SK-N-SH (cell line): ENCODE results near the gene HTR3E. TPM values are rescaled to one million over a fixed set of nuclear protein-coding genes. Genes with fewer than 3 reads are reported as not detected.
"Not testable (repeated sequence)": the region's sequence is repeated elsewhere in the genome, so short reads cannot be mapped to it uniquely, and the experiment has no call there.

ENCODE experiments used
- CTCF ChIA-PET: fragments of 300-600, 350-600 bp; formaldehyde crosslinking; extraction: SDS; loops from one replicate; lab custom pipeline; 2021; lab: Yijun Ruan, JAX
- POLR2A ChIA-PET: fragments of 350-600 bp; sonication (Branson Sonifier 250); formaldehyde crosslinking; extraction: SDS; loops from one replicate; lab custom pipeline; 2020; ENCODE audit warnings: antibody characterized with exemption, inconsistent platforms; lab: Yijun Ruan, JAX
- DNase-seq: peaks from one replicate; pipeline ENCODE4 v3.0.0; 2012
- H2AFZ ChIP-seq: fragments of 200-600 bp; sonication (generic); 2 replicates; pipeline ENCODE4 v1.8.1; 2016; ENCODE audit warnings: antibody characterized with exemption, mild to moderate bottlenecking, low read depth
- H3F3A ChIP-seq: fragments of 200-600 bp; sonication (generic); replicated peaks from 2 replicates; pipeline ENCODE3; 2016; ENCODE audit warnings: antibody characterized with exemption, mild to moderate bottlenecking; ENCODE audit not compliant: insufficient read depth
- H3K27ac ChIP-seq, 2 experiments: fragments of 200-500 bp in 1 of 2; fragments of 200-600 bp in 1 of 2; sonication (Bioruptor generic) in 1 of 2; sonication (generic), shearing (Covaris generic) in 1 of 2; 2 replicates each; pipeline versions ENCODE4 v1.5.1 to v1.6.1; 2014 to 2016; ENCODE audit warnings: low read depth in 2 of 2, inconsistent platforms in 1 of 2, low read length in 1 of 2, mild to moderate bottlenecking in 1 of 2, mixed read lengths in 1 of 2
- H3K27me3 ChIP-seq: fragments of 200-600 bp; sonication (generic), shearing (Covaris generic); 2 replicates; pipeline ENCODE4 v1.6.1; 2016; ENCODE audit warnings: mixed run types; ENCODE audit not compliant: insufficient read depth
- H3K36me3 ChIP-seq, 2 experiments: fragments of 200-500 bp in 1 of 2; fragments of 200-600 bp in 1 of 2; sonication (Bioruptor generic) in 1 of 2; sonication (generic) in 1 of 2; replicated peaks in 1 of 2; 2 replicates each; pipeline versions ENCODE3 to v1.5.1; 2014 to 2016; ENCODE audit warnings: low read length in 1 of 2, mild to moderate bottlenecking in 1 of 2; ENCODE audit not compliant: insufficient read depth in 2 of 2, control insufficient read depth in 1 of 2
- H3K4me1 ChIP-seq, 2 experiments: fragments of 200-500 bp in 1 of 2; fragments of 200-600 bp in 1 of 2; sonication (Bioruptor generic) in 1 of 2; sonication (generic), shearing (Covaris generic) in 1 of 2; 2 replicates each; pipeline versions ENCODE4 v1.5.1 to v1.6.1; 2014 to 2016; ENCODE audit warnings: low read depth in 1 of 2, low read length in 1 of 2, mixed run types in 1 of 2; ENCODE audit not compliant: insufficient read depth in 2 of 2, control insufficient read depth in 1 of 2
- H3K4me2 ChIP-seq: fragments of 200-600 bp; sonication (generic), shearing (Covaris generic); 2 replicates; pipeline ENCODE4 v1.6.1; 2017; ENCODE audit warnings: mixed run types
- H3K4me3 ChIP-seq, 2 experiments: fragments of 200-500 bp in 1 of 2; fragments of 200-600 bp in 1 of 2; sonication (Bioruptor generic) in 1 of 2; sonication (generic), shearing (Covaris generic) in 1 of 2; 2 replicates each; pipeline versions ENCODE4 v1.5.1 to v1.8.1; 2014 to 2016; ENCODE audit warnings: low read depth in 2 of 2, inconsistent platforms in 1 of 2, low read length in 1 of 2, mild to moderate bottlenecking in 1 of 2, mixed read lengths in 1 of 2, moderate library complexity in 1 of 2
- H3K79me2 ChIP-seq: fragments of 200-600 bp; sonication (generic); 2 replicates; pipeline ENCODE4 v1.8.1; 2017; ENCODE audit warnings: mild to moderate bottlenecking; ENCODE audit not compliant: insufficient read depth
- H3K9ac ChIP-seq: fragments of 200-600 bp; sonication (generic); 2 replicates; pipeline ENCODE4 v1.6.1; 2017; ENCODE audit warnings: mixed run types
- H3K9me2 ChIP-seq: fragments of 200-600 bp; sonication (generic); 2 replicates; pipeline ENCODE4 v1.6.1; 2017; ENCODE audit warnings: mixed run types
- H3K9me3 ChIP-seq: fragments of 200-600 bp; sonication (generic); 2 replicates; pipeline ENCODE4 v1.6.1; 2017; ENCODE audit warnings: mixed run types, mild to moderate bottlenecking, moderate library complexity
- H4K20me1 ChIP-seq: fragments of 200-600 bp; sonication (generic); 2 replicates; pipeline ENCODE4 v1.6.1; 2017; ENCODE audit warnings: mild to moderate bottlenecking, mixed run types; ENCODE audit not compliant: insufficient read depth
- CHD2 ChIP-seq: fragments of 150-350 bp; IDR thresholded peaks from 2 replicates; pipeline ENCODE4 v1.6.1; 2018; ENCODE audit warnings: low read length; ENCODE audit not compliant: partially characterized antibody
- EP300 ChIP-seq, 2 experiments: IDR thresholded peaks; 2 replicates each; pipeline versions ENCODE4 v1.4.0 to v1.6.1; 2012; ENCODE audit warnings: borderline replicate concordance in 1 of 2, low read depth in 1 of 2, low read length in 1 of 2
- EZH2phosphoT487 ChIP-seq: fragments of 200-600 bp; sonication (generic); IDR thresholded peaks from 2 replicates; pipeline ENCODE4 v1.6.1; 2017; ENCODE audit warnings: low read depth, mixed run types, mild to moderate bottlenecking, antibody characterized with exemption, moderate library complexity, borderline replicate concordance
- FOXJ3 ChIP-seq: sonication (generic); formaldehyde crosslinking; IDR thresholded peaks from 2 replicates; pipeline ENCODE4 v1.5.1; 2020; ENCODE audit warnings: mild to moderate bottlenecking, missing genetic modification reagents
- GATA2 ChIP-seq: sonication (generic); formaldehyde crosslinking; IDR thresholded peaks from 2 replicates; pipeline ENCODE4 v1.5.0; 2020; ENCODE audit warnings: mild to moderate bottlenecking, missing genetic modification reagents
- JUND ChIP-seq: IDR thresholded peaks from 2 replicates; pipeline ENCODE4 v1.4.0; 2012
- NFIC ChIP-seq: IDR thresholded peaks from 2 replicates; pipeline ENCODE4 v1.4.0; 2012; ENCODE audit warnings: borderline replicate concordance
- POLR2AphosphoS5 ChIP-seq: IDR thresholded peaks from 2 replicates; pipeline ENCODE4 v1.6.1; 2012; ENCODE audit warnings: low read depth, low read length
- RCOR1 ChIP-seq: fragments of 150-350 bp; IDR thresholded peaks from 2 replicates; pipeline ENCODE4 v1.6.1; 2017; ENCODE audit warnings: antibody characterized with exemption, low read length
- TAF1 ChIP-seq: IDR thresholded peaks from 2 replicates; pipeline ENCODE4 v1.6.1; 2012; ENCODE audit warnings: low read depth, mild to moderate bottlenecking, low read length, moderate library complexity, borderline replicate concordance
- TCF12 ChIP-seq: IDR thresholded peaks from 2 replicates; pipeline ENCODE4 v1.4.0; 2012
- TEAD4 ChIP-seq: IDR thresholded peaks from 2 replicates; pipeline ENCODE4 v1.4.0; 2012; ENCODE audit warnings: mild to moderate bottlenecking, borderline replicate concordance; ENCODE audit not compliant: insufficient read depth
- WGBS: methylation state at CpG from one replicate; pipeline ENCODE4 v1.1.6; 2017; ENCODE audit warnings: low lambda C conversion rate; 5-methylcytosine and 5-hydroxymethylcytosine counted together
- polyA plus RNA-seq, 3 experiments: library from polyadenylated mRNA; depleted of rRNA; stranded (reverse); fragments of >200 nt; gene quantifications; 2 replicates each; pipeline ENCODE4 v1.2.3, GENCODE V29; 2012
- TF ChIP-seq, protein P1 (sequence below): IDR thresholded peaks from 2 replicates; pipeline ENCODE4 v1.4.0; 2012; ENCODE audit warnings: low read depth
- TF ChIP-seq, protein P2 (sequence below): IDR thresholded peaks from 2 replicates; pipeline ENCODE4; 2012

Gene HTR3E
- polyA plus RNA-seq, 1 of the 3 experiments (the other 2 are of a cell fraction) = not detected

GRCh38 chr3:184068344-184068743, 28.5 kb upstream of the HTR3E start (continued):
- TF ChIP-seq, protein P1, sequence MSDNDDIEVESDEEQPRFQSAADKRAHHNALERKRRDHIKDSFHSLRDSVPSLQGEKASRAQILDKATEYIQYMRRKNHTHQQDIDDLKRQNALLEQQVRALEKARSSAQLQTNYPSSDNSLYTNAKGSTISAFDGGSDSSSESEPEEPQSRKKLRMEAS = no peak
- TF ChIP-seq GATA2 (no peak), RCOR1 (no peak), EZH2phosphoT487 (no peak), NFIC (no peak), CHD2 (no peak)
- TF ChIP-seq, protein P2, sequence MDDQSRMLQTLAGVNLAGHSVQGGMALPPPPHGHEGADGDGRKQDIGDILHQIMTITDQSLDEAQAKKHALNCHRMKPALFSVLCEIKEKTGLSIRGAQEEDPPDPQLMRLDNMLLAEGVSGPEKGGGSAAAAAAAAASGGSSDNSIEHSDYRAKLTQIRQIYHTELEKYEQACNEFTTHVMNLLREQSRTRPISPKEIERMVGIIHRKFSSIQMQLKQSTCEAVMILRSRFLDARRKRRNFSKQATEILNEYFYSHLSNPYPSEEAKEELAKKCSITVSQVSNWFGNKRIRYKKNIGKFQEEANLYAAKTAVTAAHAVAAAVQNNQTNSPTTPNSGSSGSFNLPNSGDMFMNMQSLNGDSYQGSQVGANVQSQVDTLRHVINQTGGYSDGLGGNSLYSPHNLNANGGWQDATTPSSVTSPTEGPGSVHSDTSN = no peak

DNA sequence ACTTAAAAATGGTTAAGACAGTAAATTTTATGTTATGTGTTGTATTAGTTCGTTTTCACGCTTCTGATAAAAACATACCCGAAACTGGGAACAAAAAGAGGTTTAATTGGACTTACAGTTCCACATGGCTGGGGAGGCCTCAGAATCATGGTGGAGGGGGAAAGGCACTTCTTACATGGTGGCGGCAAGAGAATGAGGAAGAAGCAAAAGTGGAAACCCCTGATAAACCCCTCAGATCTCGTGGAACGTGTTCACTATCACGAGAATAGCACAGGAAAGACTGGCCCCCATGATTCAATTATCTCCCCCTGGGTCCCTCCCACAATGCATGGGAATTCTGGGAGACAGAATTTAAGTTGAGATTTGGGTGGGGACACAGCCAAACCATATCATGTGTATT, 25.7 kb upstream of the HTR3E start:
- DNase-seq, H3K9me2 ChIP-seq, H3K4me1 ChIP-seq, H3F3A ChIP-seq, H4K20me1 ChIP-seq, H3K4me3 ChIP-seq, POLR2A ChIA-PET, H3K9ac ChIP-seq, H3K36me3 ChIP-seq, H3K9me3 ChIP-seq, H3K79me2 ChIP-seq, H2AFZ ChIP-seq, H3K4me2 ChIP-seq, H3K27me3 ChIP-seq, H3K27ac ChIP-seq: not testable (repeated sequence)
- CTCF ChIA-PET = interaction anchor here (1.2 kb wide), 1 partner anchor 41 kb away, joined by 3 read pairs; no protein-coding TSS in a partner anchor
- 54% methylated on average over 7 of the region's 7 CpGs for WGBS

GRCh38 chr3:184073621-184074020, 23.2 kb upstream of the HTR3E start:
- CTCF ChIA-PET = interaction anchor here (1.0 kb wide), 1 partner anchor 176 kb away, joined by 3 read pairs; the partner anchor contains the start of gene EEF1AKMT4
- no peak for DNase-seq
- POLR2A ChIA-PET = no interaction called here

More at GRCh38 chr3:184073621-184074020, 23.2 kb upstream of the HTR3E start:
- H3K4me3 ChIP-seq = no peak overlapping the region
- no peaks in the 10 kb centered on the region for H3K9me3 ChIP-seq
- no peaks in the 10 kb centered on the region for H3F3A ChIP-seq
- H3K4me2 ChIP-seq = no peak overlapping the region
- no peak for TF ChIP-seq FOXJ3 (CRISPR knock-in tag)
- TF ChIP-seq TEAD4 = no peak
- TF ChIP-seq RCOR1 = no peak
- TF ChIP-seq GATA2 = no peak
- TF ChIP-seq, protein P1 = no peak
- no peak for TF ChIP-seq TCF12
- no peak for TF ChIP-seq POLR2AphosphoS5
- no peak for TF ChIP-seq TAF1
- no peak for TF ChIP-seq JUND
- no peak for TF ChIP-seq EP300 (IDR thresholded peaks at IDR 0.05; ENCODE audit: borderline replicate concordance in 1 of 2, low read depth in 1 of 2, low read length in 1 of 2)
- H3K27ac ChIP-seq = no peak overlapping the region
- WGBS = 71% methylated on average over 4 of the region's 4 CpGs
- no peaks in the 10 kb centered on the region for H3K36me3 ChIP-seq
- no peaks in the 10 kb centered on the region for H3K9me2 ChIP-seq
- no peaks in the 10 kb centered on the region for H3K27me3 ChIP-seq
- H4K20me1 ChIP-seq = no peaks in the 10 kb centered on the region
- H3K9ac ChIP-seq = no peak overlapping the region
- H3K79me2 ChIP-seq = no peaks in the 10 kb centered on the region
- no peaks in the 10 kb centered on the region for H3K4me1 ChIP-seq
- H2AFZ ChIP-seq = no peak overlapping the region
